IPS-20b (cell line): ENCODE data around the gene USH1G.

Source experiments
- H3K27ac ChIP-seq: one replicate; pipeline ENCODE4 v1.5.1; 2013; ENCODE audit warnings: low read length
- H3K27me3 ChIP-seq: 2 replicates; pipeline ENCODE4 v1.6.1; 2013; ENCODE audit warnings: mild to moderate bottlenecking, low read length, inconsistent platforms; ENCODE audit not compliant: insufficient read depth
- H3K36me3 ChIP-seq: 2 replicates; pipeline ENCODE4 v1.6.1; 2013; ENCODE audit warnings: low read depth, mild to moderate bottlenecking, inconsistent platforms, low read length, moderate library complexity; ENCODE audit not compliant: insufficient read depth
- H3K4me1 ChIP-seq: 2 replicates; pipeline ENCODE4 v1.6.1; 2013; ENCODE audit warnings: mild to moderate bottlenecking, control low read depth, inconsistent platforms, low read length, moderate library complexity; ENCODE audit not compliant: insufficient read depth
- H3K4me3 ChIP-seq: 2 replicates; pipeline ENCODE4 v1.5.1; 2013; ENCODE audit warnings: mild to moderate bottlenecking, low read length, inconsistent platforms
- H3K9ac ChIP-seq: 2 replicates; pipeline ENCODE4 v1.6.1; 2013; ENCODE audit warnings: low read depth, mild to moderate bottlenecking, inconsistent platforms, low read length, moderate library complexity
- H3K9me3 ChIP-seq: 2 replicates; pipeline ENCODE4 v1.6.1; 2013; ENCODE audit warnings: mild to moderate bottlenecking, low read depth, low read length, inconsistent platforms; ENCODE audit not compliant: insufficient read depth

USH1G gene

GRCh38 chr17:74952431-74953133 is 29.5 kb upstream of the USH1G start:
- H3K9me3 ChIP-seq, result no peaks in the 10 kb centered on the region
- H3K4me3 ChIP-seq, result no peak overlapping the region; the same call in 1 of the 2 replicates
- H3K27me3 ChIP-seq, result peaks cover 14% of the 10 kb centered on the region
- no peaks in the 10 kb centered on the region; the same call in 1 of the 2 replicates for H3K4me1 ChIP-seq
- H3K36me3 ChIP-seq, result no peaks in the 10 kb centered on the region
- H3K9ac ChIP-seq, result no peak overlapping the region
- H3K27ac ChIP-seq, result no peak overlapping the region

DNA sequence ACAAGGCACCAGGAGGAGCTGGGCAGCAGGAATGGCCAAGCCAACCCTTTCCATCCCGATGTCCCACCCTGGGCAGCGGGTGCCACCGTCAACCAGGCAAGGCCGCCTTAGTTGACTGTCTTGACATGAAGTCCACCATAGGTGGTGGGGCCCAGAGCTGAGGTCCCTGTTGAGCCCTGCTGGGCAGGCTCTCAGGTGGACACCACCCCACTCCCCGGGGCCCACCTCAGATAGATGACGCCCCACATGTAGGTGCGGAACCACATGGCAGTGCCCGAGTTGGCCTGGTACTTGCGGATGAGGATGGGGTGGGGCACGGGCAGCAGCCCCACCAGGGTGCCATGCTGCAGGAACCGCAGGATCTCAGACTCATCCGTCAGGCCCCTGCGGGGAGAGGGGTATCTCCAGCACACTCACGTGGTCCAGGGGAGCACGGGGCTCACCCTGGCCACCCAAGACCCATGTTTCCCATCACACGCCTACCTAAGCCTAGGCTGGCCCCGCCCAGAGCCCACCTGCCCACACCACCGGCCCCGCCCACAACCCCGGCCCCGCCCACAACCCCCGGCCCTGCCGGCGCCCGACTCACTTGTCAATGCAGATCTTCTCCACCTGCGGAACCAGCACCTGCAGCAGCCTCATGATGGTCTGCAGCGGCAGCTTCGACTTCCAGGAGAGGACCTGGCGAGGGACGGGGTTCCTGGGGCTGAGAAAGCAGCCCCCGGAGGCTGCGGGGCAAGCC is 28.8 kb upstream of the USH1G start:
- peaks cover 13% of the 10 kb centered on the region for H3K27me3 ChIP-seq
- H3K36me3 ChIP-seq, result no peaks in the 10 kb centered on the region
- H3K4me3 ChIP-seq, result no peak overlapping the region; the same call in 1 of the 2 replicates
- no peak overlapping the region for H3K9ac ChIP-seq
- no peak overlapping the region for H3K27ac ChIP-seq
- no peaks in the 10 kb centered on the region for H3K9me3 ChIP-seq
- no peaks in the 10 kb centered on the region; the same call in 1 of the 2 replicates for H3K4me1 ChIP-seq

GRCh38 chr17:74951065-74951464 is 28.0 kb upstream of the USH1G start:
- Histone ChIP-seq H3K27ac (no peak overlapping the region), H3K27me3 (peaks cover 12% of the 10 kb centered on the region)

DNA sequence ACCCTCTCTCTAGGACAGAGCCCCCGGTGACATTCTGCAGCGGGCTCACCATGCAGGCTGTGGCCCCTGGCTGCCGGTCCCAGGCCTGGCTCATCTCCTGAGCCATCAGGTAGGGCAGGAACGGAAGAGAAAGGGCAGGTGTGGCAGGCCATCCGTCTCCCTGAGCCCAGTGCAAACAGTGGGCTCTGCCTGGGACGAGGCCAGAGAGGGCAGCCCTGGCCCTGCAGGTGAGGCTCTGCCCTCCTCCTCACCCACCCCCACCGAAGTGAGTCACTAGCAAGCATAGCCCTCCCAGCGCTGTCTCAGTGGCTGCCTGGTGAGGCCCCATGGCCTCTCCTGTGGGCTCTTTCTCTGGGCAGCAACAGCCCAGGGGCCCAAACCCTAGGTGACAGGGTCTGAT is 27.2 kb upstream of the USH1G start:
- no peak overlapping the region for H3K4me3 ChIP-seq
- H3K9ac ChIP-seq, result no peak overlapping the region
- H3K36me3 ChIP-seq, result no peaks in the 10 kb centered on the region
- H3K4me1 ChIP-seq, result no peaks in the 10 kb centered on the region; the same call in 1 of the 2 replicates
- H3K27ac ChIP-seq, result no peak overlapping the region
- H3K9me3 ChIP-seq, result no peaks in the 10 kb centered on the region
- H3K27me3 ChIP-seq, result peaks cover 12% of the 10 kb centered on the region

More at GRCh38 chr17:74951065-74951464, 28.0 kb upstream of the USH1G start:
- Histone ChIP-seq H3K9ac (no peak overlapping the region), H3K4me1 (no peaks in the 10 kb centered on the region; the same call in 1 of the 2 replicates), H3K9me3 (no peaks in the 10 kb centered on the region), H3K36me3 (no peaks in the 10 kb centered on the region), H3K4me3 (no peak overlapping the region)

- Histone ChIP-seq H3K27me3 (peaks cover 12% of the 10 kb centered on the region), H3K27ac (no peak overlapping the region)
Measured at GRCh38 chr17:74949455-74950115, 26.5 kb upstream of the USH1G start.

DNA sequence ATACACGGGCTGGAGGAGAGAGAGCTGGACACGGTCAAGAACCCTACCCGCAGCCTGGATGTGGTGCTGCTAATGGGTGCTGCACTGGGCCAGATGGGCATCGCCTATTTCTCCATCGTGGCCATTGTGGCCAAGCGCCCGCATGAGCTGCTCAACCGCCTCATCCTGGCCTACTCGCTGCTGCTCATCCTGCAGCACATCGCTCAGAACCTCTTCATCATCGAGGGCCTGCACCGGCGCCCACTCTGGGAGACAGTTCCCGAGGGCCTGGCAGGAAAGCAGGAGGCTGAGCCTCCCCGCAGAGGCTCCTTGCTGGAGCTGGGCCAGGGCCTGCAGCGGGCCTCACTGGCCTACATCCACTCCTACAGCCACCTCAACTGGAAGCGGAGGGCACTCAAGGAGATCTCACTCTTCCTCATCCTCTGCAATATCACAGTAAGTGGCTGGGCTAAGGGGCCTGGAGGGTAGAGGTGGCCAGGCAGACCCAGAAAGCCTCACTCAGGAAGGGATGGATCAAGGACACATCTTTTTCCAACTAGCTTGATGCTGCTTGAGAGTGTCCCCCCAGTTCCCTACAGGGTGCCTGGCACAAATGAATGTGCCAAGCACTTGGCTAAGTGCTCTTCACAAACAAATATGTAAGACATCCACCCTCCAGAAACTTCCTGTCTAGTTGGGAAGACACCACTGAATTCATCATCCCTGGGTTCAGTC is 24.1 kb upstream of the USH1G start:
- H3K9ac ChIP-seq, result no peak overlapping the region
- no peak overlapping the region for H3K27ac ChIP-seq
- H3K4me1 ChIP-seq, result no peaks in the 10 kb centered on the region; the same call in 1 of the 2 replicates
- H3K36me3 ChIP-seq, result no peaks in the 10 kb centered on the region
- no peak overlapping the region for H3K4me3 ChIP-seq
- peaks cover 4% of the 10 kb centered on the region for H3K27me3 ChIP-seq
- H3K9me3 ChIP-seq, result no peaks in the 10 kb centered on the region

More at GRCh38 chr17:74949455-74950115, 26.5 kb upstream of the USH1G start:
- no peaks in the 10 kb centered on the region for H3K36me3 ChIP-seq
- H3K9ac ChIP-seq, result no peak overlapping the region
- no peaks in the 10 kb centered on the region for H3K9me3 ChIP-seq
- no peaks in the 10 kb centered on the region; the same call in 1 of the 2 replicates for H3K4me1 ChIP-seq
- no peak overlapping the region for H3K4me3 ChIP-seq

DNA sequence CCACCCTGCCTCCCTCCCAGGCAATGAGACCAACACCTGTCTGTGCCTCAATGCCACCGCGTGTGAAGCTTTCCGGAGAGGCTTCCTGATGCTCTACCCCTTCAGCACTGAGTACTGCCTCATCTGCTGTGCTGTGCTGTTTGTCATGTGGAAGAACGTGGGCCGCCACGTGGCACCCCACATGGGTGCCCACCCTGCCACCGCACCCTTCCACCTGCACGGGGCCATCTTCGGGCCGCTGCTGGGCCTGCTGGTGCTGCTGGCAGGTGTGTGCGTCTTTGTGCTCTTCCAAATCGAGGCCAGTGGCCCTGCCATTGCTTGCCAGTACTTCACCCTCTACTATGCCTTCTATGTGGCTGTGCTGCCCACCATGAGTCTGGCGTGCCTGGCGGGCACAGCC is 23.6 kb upstream of the USH1G start:
- Histone ChIP-seq H3K27me3 (peaks cover 8% of the 10 kb centered on the region; the same call in 1 of the 2 replicates), H3K9ac (no peak overlapping the region), H3K27ac (no peak overlapping the region), H3K36me3 (no peaks in the 10 kb centered on the region), H3K4me1 (no peaks in the 10 kb centered on the region; the same call in 1 of the 2 replicates), H3K4me3 (no peak overlapping the region), H3K9me3 (no peaks in the 10 kb centered on the region)

DNA sequence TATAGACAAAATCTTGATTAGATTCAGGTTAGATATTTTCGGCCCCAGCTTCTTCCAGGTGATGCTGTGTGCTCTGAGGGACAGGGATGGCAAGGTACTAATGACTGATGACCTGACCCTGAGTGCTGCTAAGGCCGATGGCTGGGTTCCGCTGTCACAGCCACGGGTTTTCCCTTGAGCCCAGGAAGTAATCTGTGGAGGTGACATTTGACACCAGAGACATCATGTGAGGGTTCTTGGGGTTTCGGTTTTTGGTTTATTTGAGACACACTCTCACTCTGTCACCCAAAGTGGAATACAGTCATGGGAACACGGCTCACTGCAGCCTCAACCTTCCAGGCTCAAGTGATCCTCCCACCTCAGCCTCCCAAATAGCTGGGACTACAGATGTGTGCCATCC is 22.5 kb upstream of the USH1G start:
- H3K27ac ChIP-seq, result no peak overlapping the region
- H3K9ac ChIP-seq, result no peak overlapping the region
- peaks cover 17% of the 10 kb centered on the region for H3K27me3 ChIP-seq
- H3K4me1 ChIP-seq, result no peaks in the 10 kb centered on the region; the same call in 1 of the 2 replicates
- H3K4me3 ChIP-seq, result no peak overlapping the region
- H3K36me3 ChIP-seq, result no peaks in the 10 kb centered on the region
- H3K9me3 ChIP-seq, result no peaks in the 10 kb centered on the region

DNA sequence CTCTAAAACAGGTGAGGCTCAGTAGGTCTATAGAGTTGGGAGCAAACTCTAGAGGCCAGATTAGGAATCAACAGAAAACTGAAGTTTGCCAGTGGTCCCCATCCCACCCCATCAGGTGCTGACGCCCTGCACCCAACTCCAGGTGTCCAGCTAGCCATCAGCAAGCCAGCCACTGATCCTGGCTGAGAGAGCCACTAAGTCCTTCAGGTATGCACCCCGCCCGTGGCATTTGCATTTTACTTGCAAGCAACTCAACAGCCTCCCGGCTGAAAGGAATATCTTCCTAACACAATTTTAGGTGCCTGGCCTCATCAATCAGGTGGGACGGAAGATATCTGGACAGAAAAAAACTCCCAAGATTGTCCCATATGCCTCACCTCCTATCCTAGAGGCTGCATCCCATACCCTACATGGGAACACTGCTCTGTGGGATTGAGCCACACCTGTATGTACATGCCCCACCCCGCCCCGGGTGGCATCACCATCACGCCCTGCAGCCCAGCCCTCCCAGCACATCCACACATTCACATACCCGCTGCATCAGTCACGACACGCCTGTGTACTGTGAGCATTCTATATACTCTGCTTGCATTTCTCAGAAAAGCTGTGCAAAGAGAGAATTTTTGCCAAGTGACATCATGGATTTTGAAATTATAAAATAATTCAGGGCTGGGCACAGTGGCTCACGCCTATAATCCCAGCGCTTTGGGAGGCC is 20.9 kb upstream of the USH1G start:
- H3K27ac ChIP-seq, result no peak overlapping the region
- no peaks in the 10 kb centered on the region for H3K36me3 ChIP-seq
- H3K27me3 ChIP-seq, result peaks cover 29% of the 10 kb centered on the region
- H3K9me3 ChIP-seq, result no peaks in the 10 kb centered on the region
- H3K9ac ChIP-seq, result no peak overlapping the region
- no peaks in the 10 kb centered on the region; the same call in 1 of the 2 replicates for H3K4me1 ChIP-seq
- H3K4me3 ChIP-seq, result no peak overlapping the region

GRCh38 chr17:74941128-74941725 is 18.2 kb upstream of the USH1G start:
- Histone ChIP-seq H3K36me3 (no peaks in the 10 kb centered on the region), H3K27ac (no peak overlapping the region), H3K4me3 (no peak overlapping the region), H3K4me1 (no peaks in the 10 kb centered on the region; the same call in 1 of the 2 replicates), H3K9ac (no peak overlapping the region), H3K9me3 (no peaks in the 10 kb centered on the region), H3K27me3 (peaks cover 53% of the 10 kb centered on the region)
